HG02623 (cell line): ENCODE data around the gene COQ4.

Source experiments
- ATAC-seq: cut with Tn5 transposase; IDR thresholded peaks from one replicate; pipeline ENCODE4 v1.9.1; 2021; ENCODE audit warnings: moderate library complexity; ENCODE audit not compliant: unreplicated experiment

Gene COQ4

DNA sequence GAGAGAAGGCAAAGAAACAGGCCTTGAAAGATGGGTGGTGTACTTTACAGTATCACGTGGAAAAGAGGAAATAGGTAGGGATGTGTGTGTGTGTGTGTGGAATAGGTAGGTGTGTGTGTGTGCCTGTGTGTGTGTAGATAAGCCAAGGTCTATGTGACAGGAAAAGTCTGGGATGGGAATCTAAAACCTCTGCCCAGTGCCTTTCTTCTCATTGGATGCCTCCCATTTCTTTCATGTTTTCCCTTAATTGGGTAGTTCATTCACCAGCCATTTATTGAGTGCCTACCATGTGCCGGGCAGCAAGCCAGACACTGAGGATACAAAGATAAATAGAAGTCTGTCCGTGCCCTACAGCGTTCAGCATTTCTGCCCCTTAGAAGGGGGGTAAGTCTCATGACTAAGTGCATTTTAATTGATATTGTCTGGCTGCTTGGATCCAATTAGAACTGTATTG lies 49.6 kb downstream of the COQ4 start:
- no peak for ATAC-seq

- no peak for ATAC-seq
These were observed 50.1 kb downstream of the COQ4 start for GRCh38 chr9:128372784-128373183.

- no peak for ATAC-seq
These were observed 51.6 kb downstream of the COQ4 start for GRCh38 chr9:128374221-128374675.

DNA sequence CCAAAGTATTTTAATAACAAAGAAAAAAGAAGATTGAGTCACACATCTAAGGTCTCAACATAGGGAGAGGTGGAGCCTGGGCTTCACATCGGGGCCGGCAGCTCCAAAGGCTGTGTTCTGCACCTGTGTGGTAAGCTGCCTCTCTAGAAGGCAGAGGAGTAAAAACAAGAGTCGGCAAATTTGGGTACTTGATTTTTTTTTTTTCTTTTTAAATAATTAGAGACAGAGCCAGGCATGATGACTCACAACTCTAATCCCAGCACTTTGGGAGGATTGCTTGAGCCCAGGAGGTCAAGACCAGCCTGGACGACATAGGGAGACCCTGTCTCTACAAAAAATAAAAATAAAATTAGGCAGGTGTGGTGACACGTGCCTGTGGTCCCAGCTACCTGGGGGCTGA lies 53.2 kb downstream of the COQ4 start:
- no peak for ATAC-seq

DNA sequence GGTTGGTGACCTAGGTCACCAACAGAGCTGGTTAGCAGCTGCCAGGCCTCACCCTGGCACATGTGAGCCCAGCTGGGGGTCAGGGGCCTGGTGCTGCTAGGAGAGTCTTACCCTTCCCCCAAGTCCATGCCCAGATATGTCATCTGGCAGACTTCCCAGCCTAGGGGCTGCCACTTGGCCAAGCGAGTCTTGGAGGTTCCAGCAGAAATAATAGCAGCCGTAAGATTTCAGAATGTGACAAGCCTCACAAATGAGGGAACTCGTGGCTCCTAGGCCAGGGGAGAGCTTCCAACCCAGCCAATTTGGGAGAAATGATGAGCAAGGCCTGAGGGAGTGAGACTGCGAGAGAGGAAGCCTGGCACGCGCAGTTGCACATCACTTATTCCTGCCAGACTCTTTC lies 59.6 kb downstream of the COQ4 start:
- ATAC-seq, result no peak

- ATAC-seq, result no peak
These were observed 60.5 kb downstream of the COQ4 start for GRCh38 chr9:128383007-128383753.
